Amygdala (tissue), 56 donors: Measurements from ENCODE around the gene THY1.

Experiments used
- DNase-seq, 56 donors: peaks; one replicate each; lab custom pipeline; 2025; lab: John Stamatoyannopoulos, UW

THY1 gene

DNA sequence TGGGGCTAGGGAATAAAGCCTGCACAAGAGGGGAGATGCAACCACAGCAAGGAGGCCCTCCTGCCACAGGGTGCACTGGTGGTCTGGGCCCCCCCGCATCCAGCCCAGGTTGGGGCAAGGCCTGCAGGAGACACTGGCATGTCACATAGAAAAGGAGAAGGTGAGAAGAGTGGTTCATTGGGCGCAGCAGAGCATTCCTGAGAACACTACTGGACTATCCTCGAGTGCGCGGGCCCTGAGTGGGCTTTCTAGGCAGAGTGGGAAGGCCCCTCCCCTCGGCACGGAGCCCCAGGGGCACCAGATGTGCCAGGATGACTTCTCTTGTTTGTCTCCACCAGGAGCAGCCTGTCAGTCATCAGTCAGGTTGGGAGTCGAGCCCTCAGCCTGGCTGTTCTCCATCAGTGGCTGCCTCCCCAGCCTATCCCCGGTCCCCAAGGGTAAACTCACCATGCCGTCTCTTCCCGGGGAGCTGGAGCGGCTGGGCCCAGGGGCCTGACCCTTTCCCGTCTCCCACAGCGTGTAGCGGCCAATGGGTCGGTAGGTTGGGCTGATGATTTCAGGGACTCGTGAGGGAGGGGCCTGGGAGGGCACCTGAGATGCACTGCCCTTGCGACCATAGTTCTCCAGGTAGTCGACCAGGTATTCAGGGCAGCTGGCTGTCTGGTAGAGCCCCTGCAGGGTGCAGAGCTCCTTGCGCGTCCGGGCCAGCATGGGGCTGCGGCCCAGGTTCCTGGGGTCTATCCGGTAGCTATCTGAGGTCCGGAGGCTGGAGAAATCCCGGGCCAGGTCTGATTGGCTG is 50.5 kb downstream of the THY1 start:
- DNase-seq = no peak

DNA sequence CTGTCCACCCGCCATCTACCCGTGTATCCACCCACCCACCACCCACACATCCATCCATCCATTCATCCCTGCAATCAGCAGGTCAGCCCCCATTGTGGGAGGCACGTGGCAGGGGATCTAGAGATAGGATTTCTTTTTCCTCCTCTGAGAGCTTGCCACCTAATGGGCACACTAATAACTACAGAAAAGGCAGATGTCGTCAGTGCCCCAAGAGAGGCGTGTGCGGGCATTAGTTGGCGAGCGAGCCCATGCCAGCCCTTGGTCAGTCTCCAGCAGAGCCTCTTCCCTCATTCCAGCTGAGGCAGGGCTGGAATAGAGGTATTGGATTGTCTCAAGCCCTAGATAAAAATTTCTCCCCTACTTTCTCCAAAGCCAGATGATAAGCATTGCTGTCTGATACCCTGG is 51.2 kb downstream of the THY1 start:
- peak in 25 of 56 donors; percentile 37 to 78 (median 51) for DNase-seq

DNA sequence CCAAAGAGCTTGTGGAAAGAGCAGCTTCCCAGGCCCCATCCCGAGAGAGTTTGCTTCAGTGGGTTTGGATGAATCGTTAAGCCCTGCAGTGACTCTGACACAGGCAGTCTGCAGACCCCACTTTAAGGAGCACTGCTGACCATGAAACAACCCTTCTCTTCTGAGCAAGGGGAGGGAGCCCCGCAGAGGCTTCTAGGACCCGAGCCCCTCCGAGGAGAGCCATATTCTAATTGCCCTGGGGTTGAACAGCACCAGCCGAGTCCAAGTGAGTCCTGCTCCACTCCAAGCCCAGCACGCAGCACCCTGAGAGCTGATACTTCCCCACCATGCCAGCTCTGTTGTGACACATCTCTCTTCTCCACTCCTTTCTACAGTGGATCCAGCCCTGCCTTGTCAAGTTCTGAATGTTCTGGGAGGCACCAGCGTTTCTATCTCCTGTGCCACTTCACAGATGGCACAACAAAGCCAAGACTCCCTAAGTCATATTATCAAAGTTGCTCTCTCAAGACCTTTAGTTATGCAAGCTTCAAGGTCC is 51.8 kb downstream of the THY1 start:
- DNase-seq = no peak

DNA sequence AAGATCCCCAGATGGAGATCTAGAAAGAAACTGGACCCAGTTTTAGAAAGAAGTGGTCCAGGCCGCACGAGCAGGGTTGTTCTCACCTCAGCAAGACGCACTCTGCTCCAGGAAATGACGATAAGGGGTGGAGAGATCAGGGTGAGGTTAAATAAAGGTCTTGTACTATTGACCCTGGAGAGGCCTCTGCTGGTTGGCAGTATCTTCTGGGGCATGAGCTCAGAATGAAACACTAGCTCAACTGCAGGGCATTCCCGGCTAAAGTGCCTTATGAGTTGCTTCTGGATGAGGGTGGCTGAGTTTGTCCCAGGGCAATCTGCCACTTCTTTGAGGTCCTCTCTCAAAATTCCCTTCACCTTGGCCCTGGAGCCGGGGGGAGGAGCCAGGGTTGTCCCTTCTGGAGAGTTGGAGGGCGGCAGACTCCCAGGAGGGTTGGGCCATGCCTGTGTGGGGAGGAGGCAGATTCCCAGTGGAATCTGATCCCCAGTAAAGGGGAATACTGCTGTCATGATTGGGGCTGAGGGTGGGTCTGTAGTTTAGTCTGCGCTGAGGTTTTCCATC is 52.4 kb downstream of the THY1 start:
- DNase-seq = no peak

DNA sequence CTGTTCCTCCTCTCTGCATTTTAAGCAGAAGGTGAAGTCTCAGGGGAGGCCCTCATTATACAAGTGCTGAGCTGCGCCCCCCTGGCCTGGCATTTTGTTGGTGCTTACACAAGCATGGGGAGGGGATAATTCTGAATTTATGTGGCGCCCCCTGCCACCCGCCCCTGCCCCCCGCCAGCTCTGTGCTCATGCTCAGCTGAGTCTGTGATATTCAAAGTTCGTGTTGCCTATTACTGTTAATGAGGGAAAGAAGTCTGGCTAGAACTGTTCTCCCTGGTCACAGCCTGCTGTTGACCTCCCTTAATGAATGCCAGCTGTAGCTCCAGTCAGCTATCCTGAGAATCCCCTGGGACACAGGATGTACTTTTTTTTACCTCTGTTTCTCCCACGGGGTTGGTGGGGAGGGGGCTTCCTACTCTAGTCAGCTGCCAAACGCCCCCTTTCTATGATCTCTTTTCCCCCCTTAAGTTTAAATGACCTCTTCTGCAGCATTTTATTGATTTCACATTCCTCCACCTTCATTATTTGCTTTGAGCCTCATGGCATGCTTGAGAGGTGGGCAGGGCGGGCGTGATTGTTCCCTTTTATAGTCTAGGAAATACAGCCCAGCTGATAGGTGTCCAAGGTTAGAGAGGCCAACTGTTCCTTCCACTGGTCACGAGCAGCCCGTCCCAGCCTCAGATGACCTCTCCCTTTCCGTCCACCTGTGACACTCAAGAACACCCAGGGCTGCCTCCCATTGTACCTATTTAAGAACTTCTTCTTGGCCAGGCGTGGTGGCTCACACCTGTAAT is 53.6 kb downstream of the THY1 start:
- DNase-seq = no peak

DNA sequence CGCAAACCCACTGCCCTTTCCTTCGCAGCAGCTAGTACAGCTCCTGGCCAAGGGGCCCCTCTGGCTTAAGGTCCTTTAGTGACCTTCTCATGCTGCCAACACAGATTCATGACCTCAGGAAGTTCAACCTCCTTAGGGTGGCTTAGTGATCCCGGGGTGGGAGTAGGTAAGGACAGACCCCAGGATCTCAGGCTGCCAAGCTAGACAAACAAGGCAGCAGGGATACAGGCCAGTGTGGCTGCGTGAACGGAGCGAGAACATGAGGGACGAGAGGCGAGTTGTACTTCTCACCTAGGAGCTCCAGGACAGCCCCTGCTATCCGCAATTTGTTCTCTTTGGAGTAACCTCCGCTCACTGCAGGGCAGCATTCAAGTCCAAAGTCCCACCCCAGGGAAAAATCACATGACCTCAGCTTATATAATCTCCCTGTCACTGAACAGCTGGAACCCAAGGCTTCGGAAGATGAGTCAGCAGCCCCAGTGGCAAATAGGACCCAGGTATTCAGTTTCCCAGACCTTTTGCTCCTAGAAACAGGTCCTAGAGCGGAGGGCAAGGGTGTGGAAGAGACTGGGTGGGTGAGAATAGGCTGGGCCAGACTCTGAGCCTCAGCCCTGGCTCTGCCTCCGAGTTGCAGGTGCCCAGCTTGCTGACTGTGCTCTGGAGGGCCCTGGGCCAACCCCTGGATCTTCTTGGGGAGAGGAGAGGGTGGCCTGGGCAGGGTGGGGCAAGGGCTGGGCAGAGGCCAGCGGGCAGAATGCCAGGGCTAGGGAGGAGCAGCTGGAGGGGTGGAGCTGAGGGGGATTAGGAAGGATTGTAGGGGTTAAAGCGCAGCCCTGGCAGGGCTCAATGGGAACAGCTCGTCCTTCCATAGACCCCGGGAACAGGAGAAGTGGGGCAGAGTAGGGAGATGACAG is 54.6 kb downstream of the THY1 start:
- peak in 9 of 56 donors; percentile 28 to 75 (median 52) for DNase-seq

DNA sequence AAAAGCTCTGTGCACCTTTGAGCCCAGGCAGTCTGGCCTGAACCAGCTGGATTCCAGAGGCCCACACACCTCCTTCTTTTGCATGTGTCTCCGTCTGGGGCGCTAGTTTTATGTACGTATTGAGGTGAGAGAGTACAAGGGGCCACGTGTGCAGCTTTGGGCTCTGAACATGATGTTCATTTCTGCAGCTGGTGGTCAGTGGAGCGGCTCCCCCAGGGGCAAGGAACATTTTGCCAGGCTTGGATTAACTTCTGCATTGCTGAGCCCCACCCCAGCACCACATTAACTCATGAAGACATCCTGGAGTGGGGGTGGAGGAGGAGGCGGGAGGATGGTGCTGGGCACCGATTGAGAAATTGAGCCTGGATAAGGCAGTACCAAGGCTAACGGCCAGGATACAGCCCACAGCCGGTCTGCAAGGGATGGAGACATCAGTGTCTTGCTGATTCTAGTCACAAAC is 55.3 kb downstream of the THY1 start:
- DNase-seq = no peak
